Measurements from ENCODE around the gene ATF7. TPM values are rescaled to one million over a fixed set of nuclear protein-coding genes. Genes with fewer than 3 reads are reported as not detected.

The ATF7 gene
- 20.9 TPM for polyA plus RNA-seq (2012; ENCODE audit: insufficient read depth, insufficient read length, low read depth)

DNA sequence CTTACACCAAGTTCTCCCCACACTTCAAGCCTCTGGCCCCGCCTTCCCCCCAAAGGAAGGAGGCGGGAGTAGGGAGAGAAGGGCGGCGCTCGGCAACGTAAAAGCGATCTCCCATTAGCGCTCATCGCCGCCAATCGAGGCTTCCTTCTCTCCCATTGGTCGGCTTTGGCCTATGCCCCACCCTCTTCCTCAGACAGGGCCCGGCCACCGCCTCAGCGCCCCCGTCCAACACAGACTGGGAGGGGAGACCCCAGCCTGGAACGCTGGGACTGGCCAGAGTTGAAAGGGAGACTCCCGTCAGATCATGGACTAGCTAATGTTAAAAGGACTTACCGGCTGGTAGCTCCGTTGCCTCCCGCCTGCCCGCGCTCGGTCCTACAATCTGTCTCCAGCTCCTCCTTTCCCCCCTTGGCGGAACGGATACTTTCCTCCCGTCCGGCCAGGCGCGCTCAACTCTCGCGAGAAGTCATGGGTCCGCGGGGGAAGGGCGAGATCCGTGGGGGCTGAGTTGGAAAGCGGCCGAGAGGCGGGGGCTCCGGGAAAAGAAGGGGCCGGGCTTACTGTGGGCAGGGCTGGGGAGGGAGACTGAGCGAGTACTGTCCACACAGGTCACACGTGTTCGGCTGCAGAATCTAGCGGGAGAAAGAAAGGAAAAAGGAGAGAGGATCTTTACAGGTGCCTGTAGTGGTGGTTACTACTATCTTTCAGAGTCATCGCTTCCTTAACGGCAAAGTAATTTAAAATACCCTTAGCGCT, at the start of gene ATF7:
Gene ATF7 (minus strand): TSS at position 437 of the 756 bp plus-strand sequence. CDS start 25,382 bp downstream, outside the sequence.
- H3K4me3 ChIP-seq (ENCODE audit: low read depth, low read length): peak within 1 kb of the TSS; percentile 96
- no peaks in the 10 kb centered on the region for H3K36me3 ChIP-seq
- H3K27me3 ChIP-seq: no peaks in the 10 kb centered on the region
- no peaks in the 10 kb centered on the region for H3K9me3 ChIP-seq
- H3K4me1 ChIP-seq: no peaks in the 10 kb centered on the region
- TF ChIP-seq, protein P1, sequence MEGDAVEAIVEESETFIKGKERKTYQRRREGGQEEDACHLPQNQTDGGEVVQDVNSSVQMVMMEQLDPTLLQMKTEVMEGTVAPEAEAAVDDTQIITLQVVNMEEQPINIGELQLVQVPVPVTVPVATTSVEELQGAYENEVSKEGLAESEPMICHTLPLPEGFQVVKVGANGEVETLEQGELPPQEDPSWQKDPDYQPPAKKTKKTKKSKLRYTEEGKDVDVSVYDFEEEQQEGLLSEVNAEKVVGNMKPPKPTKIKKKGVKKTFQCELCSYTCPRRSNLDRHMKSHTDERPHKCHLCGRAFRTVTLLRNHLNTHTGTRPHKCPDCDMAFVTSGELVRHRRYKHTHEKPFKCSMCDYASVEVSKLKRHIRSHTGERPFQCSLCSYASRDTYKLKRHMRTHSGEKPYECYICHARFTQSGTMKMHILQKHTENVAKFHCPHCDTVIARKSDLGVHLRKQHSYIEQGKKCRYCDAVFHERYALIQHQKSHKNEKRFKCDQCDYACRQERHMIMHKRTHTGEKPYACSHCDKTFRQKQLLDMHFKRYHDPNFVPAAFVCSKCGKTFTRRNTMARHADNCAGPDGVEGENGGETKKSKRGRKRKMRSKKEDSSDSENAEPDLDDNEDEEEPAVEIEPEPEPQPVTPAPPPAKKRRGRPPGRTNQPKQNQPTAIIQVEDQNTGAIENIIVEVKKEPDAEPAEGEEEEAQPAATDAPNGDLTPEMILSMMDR (IDR thresholded peaks at IDR 0.05; ENCODE audit: low read depth, low read length): no peak
- DNase-seq: peak; percentile 98

GRCh38 chr12:53674977-53675700, 49.0 kb upstream of the ATF7 start:
- H3K4me3 ChIP-seq (ENCODE audit: low read depth, low read length): peak overlapping the region; percentile 97
- H3K4me1 ChIP-seq: no peaks in the 10 kb centered on the region; the same call in 1 of the 2 replicates
- no peaks in the 10 kb centered on the region for H3K9me3 ChIP-seq
- TF ChIP-seq, protein P1 (IDR thresholded peaks at IDR 0.05; ENCODE audit: low read depth, low read length): no peak
- peaks cover 46% of the 10 kb centered on the region for H3K36me3 ChIP-seq
- no peak for DNase-seq
- no peaks in the 10 kb centered on the region for H3K27me3 ChIP-seq

- Histone ChIP-seq H3K9me3 (no peaks in the 10 kb centered on the region), H3K4me3 (ENCODE audit: low read depth, low read length) (no peak overlapping the region), H3K4me1 (no peaks in the 10 kb centered on the region; the same call in 1 of the 2 replicates), H3K36me3 (peaks cover 86% of the 10 kb centered on the region), H3K27me3 (no peaks in the 10 kb centered on the region)
- DNase-seq: no peak
- TF ChIP-seq, protein P1 (IDR thresholded peaks at IDR 0.05; ENCODE audit: low read depth, low read length): no peak
Observed at GRCh38 chr12:53670971-53671370, 44.8 kb upstream of the ATF7 start.

DNA sequence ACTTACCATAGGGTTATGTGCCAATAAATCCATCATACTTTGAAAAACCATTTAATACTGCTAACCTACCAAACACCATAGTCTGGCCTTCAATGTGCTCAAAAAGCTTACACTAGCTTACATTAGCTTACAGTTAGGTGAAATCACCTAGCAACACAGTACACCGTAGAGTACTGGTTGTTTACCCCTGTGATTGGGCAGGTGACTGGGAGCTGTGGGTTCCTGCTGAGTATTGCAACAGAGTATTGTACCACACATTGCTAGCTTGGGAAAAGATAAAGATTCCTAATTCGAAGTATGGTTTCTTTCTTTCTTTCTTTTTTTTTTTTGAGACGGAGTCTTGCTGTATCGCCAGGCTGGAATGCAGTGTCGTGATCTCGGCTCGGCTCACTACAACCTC, 44.1 kb upstream of the ATF7 start:
- Histone ChIP-seq H3K36me3 (peaks cover 93% of the 10 kb centered on the region), H3K9me3 (no peaks in the 10 kb centered on the region), H3K4me3 (ENCODE audit: low read depth, low read length) (no peak overlapping the region), H3K27me3 (no peaks in the 10 kb centered on the region), H3K4me1 (no peaks in the 10 kb centered on the region; the same call in 1 of the 2 replicates)
- TF ChIP-seq, protein P1 (IDR thresholded peaks at IDR 0.05; ENCODE audit: low read depth, low read length): no peak
- no peak for DNase-seq

GRCh38 chr12:53667080-53667479, 40.9 kb upstream of the ATF7 start:
- H3K36me3 ChIP-seq: peaks cover 95% of the 10 kb centered on the region
- no peak for DNase-seq
- TF ChIP-seq, protein P1 (IDR thresholded peaks at IDR 0.05; ENCODE audit: low read depth, low read length): no peak

More at GRCh38 chr12:53667080-53667479, 40.9 kb upstream of the ATF7 start:
- Histone ChIP-seq H3K4me3 (ENCODE audit: low read depth, low read length) (no peak overlapping the region), H3K27me3 (no peaks in the 10 kb centered on the region), H3K4me1 (no peaks in the 10 kb centered on the region; the same call in 1 of the 2 replicates), H3K9me3 (no peaks in the 10 kb centered on the region)
